ENCODE results near the gene SOX4. TPM values are rescaled to one million over a fixed set of nuclear protein-coding genes. Genes with fewer than 3 reads are reported as not detected.
A peak's percentile ranks its signal among the peaks of the same experiment; 100 is the strongest.

The SOX4 gene
- total and polyA plus RNA-seq, 2 donors: 6.3 to 71.0 TPM

DNA sequence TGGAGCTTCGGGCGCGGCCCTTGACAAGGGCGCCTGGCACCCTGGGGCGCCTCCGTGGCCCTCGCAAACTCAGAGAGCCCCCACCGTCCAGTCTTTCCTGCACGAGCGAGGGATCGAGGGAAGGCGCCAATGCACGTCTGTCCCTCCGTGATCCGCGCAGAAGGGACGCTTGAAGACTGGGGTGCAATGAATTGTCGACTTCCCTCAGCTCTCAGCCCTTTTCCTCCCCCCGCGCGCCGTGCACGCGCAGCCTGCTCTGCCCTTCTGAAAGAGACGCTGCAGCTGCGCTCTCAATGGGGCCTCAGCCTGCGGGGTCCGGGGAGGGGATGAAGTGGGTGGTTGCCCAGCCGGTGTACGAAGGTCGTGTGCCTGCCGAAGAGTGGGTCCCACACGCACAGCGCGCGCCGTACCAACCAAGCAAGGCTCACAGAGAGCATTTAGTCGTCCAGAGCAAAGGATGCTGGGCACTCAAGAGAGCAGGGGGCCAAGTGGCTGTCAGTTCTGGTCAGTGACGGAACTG, 5.5 kb upstream of the SOX4 start:
- Histone ChIP-seq H3K4me3 (ENCODE audit: low read depth, low read length) (peak overlapping the region; percentile 39), H3K36me3 (ENCODE audit: insufficient read depth) (no peaks in the 10 kb centered on the region), H3K4me1 (ENCODE audit: insufficient read depth) (no peaks in the 10 kb centered on the region), H3K27ac (ENCODE audit: low read depth) (peak overlapping the region; percentile 79)
- DNase-seq (ENCODE audit: extremely low spot score): peak; percentile 74
- WGBS: under 1% methylated on average over 39 of the region's 39 CpGs

DNA sequence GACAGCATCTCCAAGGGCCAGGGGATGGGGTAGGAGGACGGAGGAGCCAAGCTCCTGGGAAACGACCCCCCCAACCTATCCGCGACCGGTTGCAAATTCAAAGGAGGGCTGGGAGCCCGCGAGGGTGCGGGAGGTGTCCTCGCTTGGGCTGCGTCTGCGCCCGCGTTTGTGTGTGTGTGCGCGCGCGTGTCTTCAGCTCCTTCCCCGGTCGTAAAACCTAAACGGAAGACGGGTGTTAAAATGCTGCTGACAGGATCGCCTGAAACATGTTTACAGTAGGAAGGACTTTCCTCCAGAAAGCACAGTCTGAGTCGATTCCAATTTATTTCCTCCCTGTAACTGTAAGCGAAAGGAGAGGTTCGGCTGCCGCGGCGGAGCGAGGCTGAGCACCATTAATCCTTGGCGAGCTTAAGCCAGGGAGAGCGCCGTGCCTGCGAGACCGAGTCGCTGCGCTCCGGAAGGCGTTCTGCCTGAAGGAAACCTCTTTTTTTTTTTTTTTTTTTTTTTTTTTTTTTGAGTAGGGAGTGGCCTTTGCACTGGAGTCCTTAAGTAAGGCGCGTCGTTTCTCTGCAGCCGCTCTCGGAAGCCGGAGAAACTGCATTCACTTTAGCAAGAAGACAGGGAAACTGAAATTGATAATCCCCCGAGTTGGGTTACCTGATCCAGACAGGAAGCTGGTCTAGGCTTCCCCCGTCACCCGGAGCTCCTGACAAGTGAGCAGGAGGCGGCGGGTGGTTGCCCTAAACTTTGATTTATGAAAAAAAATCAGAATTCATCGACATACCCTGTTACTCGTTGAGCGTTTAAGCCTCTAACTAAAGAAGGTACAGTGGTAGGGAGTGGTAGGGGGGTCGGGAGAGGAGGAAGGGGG, 4.8 kb upstream of the SOX4 start:
- under 1% methylated on average over 53 of the region's 53 CpGs for WGBS

DNA sequence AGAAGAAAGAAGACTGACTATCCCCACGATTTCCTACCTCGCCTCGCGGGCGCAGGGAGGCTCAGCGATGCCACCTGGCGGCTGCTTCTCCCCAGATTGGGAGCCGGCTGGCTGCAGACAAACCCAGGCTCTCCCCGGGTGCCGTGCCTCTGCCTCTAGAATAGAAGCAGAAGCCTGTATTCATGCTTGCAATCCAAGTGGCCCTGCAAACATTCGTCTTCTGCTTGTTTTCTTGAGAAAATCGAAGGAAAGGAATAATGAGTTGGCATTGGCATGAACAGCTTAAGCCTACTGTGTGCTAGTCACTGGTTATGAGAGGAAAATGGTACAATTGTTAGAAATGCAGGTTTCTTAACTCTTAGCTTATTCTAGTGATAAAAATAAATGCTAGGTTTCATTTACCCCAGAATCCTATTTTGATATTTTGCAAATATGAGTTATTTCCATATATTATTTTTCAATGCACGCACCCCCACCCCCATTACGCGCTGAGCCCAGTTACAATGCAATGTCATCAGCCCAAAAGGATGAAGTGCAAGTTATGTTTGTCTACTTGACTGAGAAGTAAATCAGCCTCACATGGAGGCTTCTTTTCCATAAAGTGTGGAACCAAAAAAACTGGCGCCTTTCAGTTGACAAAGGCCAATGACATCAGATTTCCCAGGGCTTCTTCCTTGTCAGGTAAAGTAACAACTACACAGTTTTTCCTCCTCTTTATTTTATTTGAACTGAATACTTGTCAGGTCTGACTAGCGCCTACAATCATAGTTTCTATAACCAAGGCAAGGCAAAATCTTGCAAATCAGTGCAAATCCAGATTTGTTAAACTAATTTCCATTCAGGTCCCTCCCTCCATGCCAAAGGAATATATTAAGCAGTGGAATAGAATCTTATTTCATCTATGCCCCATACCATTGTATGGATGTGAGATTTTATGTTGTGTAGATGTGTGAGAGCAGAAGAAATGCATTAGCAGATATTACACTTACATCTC, 3.9 kb upstream of the SOX4 start:
- 29% methylated on average over 17 of the region's 17 CpGs for WGBS
- peak overlapping the region; percentile 39 for H3K4me3 ChIP-seq (ENCODE audit: low read depth, low read length)
- DNase-seq (ENCODE audit: extremely low spot score): peak; percentile 78
- H3K36me3 ChIP-seq (ENCODE audit: insufficient read depth): no peaks in the 10 kb centered on the region
- peak overlapping the region; percentile 78 for H3K27ac ChIP-seq (ENCODE audit: low read depth)
- no peaks in the 10 kb centered on the region for H3K4me1 ChIP-seq (ENCODE audit: insufficient read depth)

More for the DNA sequence above, 4.8 kb upstream of the SOX4 start:
- H3K27ac ChIP-seq (ENCODE audit: low read depth): peak overlapping the region; percentile 79
- H3K4me3 ChIP-seq (ENCODE audit: low read depth, low read length): peak overlapping the region; percentile 39
- peak; percentile 82 for DNase-seq (ENCODE audit: extremely low spot score)
- H3K4me1 ChIP-seq (ENCODE audit: insufficient read depth): no peaks in the 10 kb centered on the region
- no peaks in the 10 kb centered on the region for H3K36me3 ChIP-seq (ENCODE audit: insufficient read depth)

DNA sequence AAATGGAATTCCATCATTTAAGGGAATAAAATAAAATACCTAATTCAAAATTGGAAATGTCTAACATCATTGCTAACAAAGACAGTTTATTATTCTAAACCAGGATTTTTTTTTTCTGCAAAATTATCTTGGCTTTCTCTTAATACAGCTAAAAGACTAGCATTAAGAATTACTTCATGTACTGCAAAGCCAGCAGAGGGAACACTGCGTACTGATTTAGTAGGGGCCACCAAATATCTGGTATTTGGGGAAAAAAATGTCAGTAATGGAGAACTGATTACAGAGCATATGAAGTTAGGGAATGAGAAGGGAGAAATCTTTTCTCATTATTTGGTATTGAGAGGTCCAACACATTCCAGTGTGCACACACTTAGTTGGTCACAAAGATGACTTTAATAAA, 3.2 kb upstream of the SOX4 start:
- Histone ChIP-seq H3K4me1 (ENCODE audit: insufficient read depth) (no peaks in the 10 kb centered on the region), H3K27ac (ENCODE audit: low read depth) (no peak overlapping the region), H3K36me3 (ENCODE audit: insufficient read depth) (no peaks in the 10 kb centered on the region), H3K4me3 (ENCODE audit: low read depth, low read length) (no peak overlapping the region)
- no peak for DNase-seq (ENCODE audit: extremely low spot score)
- 88% methylated on average over 1 of the region's 1 CpG for WGBS

DNA sequence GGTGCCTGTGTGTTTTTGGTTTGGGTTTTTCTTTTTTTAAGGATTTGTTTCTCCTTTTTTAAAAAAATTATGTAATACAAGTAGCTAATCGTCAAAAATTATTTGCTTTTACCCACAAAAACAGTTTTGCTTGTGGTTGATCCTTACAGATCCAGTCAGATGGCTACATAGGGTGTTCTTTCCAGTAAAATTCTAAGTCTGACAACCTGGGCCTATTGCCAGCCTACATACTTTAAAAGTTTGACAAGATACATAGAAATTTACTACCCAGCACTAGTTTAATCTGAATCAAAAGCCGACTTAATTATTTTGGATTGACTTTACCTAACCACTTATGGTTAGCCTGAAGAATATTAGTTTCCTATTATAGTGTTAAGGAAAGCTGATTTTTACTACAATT, 2.1 kb upstream of the SOX4 start:
- H3K4me3 ChIP-seq (ENCODE audit: low read depth, low read length): no peak overlapping the region
- no peak overlapping the region for H3K27ac ChIP-seq (ENCODE audit: low read depth)
- WGBS: 84% methylated on average over 2 of the region's 2 CpGs
- H3K36me3 ChIP-seq (ENCODE audit: insufficient read depth): no peaks in the 10 kb centered on the region
- no peak for DNase-seq (ENCODE audit: extremely low spot score)
- H3K4me1 ChIP-seq (ENCODE audit: insufficient read depth): no peaks in the 10 kb centered on the region

DNA sequence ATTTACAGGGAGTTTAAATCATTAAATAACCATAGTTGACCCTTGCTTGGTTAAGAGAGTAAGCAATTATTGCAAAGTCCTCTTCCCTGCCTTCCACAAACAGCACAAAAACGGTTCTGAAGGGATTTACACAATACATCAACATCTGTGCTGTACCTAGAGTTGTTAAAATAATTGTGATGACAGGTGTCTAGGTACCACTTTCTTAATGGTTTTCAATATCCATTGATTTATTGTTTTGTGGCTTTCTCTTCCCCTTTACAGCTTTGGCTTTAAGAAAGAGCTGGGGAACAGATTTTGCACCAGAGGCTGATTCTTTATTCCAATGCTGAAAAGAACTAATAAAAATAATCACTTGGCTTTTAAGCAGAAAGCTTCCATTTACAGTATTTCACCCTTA, 598 bp upstream of the SOX4 start:
- no peak overlapping the region for H3K27ac ChIP-seq (ENCODE audit: low read depth)
- no peaks in the 10 kb centered on the region for H3K4me1 ChIP-seq (ENCODE audit: insufficient read depth)
- no peaks in the 10 kb centered on the region for H3K36me3 ChIP-seq (ENCODE audit: insufficient read depth)
- WGBS: 8% methylated on average over 1 of the region's 1 CpG
- no peak for DNase-seq (ENCODE audit: extremely low spot score)
- H3K4me3 ChIP-seq (ENCODE audit: low read depth, low read length): peak overlapping the region; percentile 79

DNA sequence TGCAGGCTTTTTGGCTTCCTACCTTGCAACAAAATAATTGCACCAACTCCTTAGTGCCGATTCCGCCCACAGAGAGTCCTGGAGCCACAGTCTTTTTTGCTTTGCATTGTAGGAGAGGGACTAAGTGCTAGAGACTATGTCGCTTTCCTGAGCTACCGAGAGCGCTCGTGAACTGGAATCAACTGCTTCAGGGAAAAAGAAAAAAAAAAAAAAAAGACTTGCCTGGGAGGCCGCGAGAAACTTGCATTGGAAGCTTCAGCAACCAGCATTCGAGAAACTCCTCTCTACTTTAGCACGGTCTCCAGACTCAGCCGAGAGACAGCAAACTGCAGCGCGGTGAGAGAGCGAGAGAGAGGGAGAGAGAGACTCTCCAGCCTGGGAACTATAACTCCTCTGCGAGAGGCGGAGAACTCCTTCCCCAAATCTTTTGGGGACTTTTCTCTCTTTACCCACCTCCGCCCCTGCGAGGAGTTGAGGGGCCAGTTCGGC, 420 bp downstream of the SOX4 start:
- Histone ChIP-seq H3K27ac (ENCODE audit: low read depth) (peak overlapping the region; percentile 90), H3K36me3 (ENCODE audit: insufficient read depth) (no peaks in the 10 kb centered on the region), H3K4me1 (ENCODE audit: insufficient read depth) (no peaks in the 10 kb centered on the region), H3K4me3 (ENCODE audit: low read depth, low read length) (peak overlapping the region; percentile 79)
- WGBS: under 1% methylated on average over 19 of the region's 19 CpGs
- no peak for DNase-seq (ENCODE audit: extremely low spot score)

DNA sequence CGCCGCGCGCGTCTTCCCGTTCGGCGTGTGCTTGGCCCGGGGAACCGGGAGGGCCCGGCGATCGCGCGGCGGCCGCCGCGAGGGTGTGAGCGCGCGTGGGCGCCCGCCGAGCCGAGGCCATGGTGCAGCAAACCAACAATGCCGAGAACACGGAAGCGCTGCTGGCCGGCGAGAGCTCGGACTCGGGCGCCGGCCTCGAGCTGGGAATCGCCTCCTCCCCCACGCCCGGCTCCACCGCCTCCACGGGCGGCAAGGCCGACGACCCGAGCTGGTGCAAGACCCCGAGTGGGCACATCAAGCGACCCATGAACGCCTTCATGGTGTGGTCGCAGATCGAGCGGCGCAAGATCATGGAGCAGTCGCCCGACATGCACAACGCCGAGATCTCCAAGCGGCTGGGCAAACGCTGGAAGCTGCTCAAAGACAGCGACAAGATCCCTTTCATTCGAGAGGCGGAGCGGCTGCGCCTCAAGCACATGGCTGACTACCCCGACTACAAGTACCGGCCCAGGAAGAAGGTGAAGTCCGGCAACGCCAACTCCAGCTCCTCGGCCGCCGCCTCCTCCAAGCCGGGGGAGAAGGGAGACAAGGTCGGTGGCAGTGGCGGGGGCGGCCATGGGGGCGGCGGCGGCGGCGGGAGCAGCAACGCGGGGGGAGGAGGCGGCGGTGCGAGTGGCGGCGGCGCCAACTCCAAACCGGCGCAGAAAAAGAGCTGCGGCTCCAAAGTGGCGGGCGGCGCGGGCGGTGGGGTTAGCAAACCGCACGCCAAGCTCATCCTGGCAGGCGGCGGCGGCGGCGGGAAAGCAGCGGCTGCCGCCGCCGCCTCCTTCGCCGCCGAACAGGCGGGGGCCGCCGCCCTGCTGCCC, 1.1 kb downstream of the SOX4 start:
- H3K36me3 ChIP-seq (ENCODE audit: insufficient read depth): no peaks in the 10 kb centered on the region
- peak overlapping the region; percentile 79 for H3K4me3 ChIP-seq (ENCODE audit: low read depth, low read length)
- DNase-seq (ENCODE audit: extremely low spot score): no peak
- H3K27ac ChIP-seq (ENCODE audit: low read depth): peak overlapping the region; percentile 90
- H3K4me1 ChIP-seq (ENCODE audit: insufficient read depth): no peaks in the 10 kb centered on the region
- under 1% methylated on average over 110 of the region's 112 CpGs for WGBS

DNA sequence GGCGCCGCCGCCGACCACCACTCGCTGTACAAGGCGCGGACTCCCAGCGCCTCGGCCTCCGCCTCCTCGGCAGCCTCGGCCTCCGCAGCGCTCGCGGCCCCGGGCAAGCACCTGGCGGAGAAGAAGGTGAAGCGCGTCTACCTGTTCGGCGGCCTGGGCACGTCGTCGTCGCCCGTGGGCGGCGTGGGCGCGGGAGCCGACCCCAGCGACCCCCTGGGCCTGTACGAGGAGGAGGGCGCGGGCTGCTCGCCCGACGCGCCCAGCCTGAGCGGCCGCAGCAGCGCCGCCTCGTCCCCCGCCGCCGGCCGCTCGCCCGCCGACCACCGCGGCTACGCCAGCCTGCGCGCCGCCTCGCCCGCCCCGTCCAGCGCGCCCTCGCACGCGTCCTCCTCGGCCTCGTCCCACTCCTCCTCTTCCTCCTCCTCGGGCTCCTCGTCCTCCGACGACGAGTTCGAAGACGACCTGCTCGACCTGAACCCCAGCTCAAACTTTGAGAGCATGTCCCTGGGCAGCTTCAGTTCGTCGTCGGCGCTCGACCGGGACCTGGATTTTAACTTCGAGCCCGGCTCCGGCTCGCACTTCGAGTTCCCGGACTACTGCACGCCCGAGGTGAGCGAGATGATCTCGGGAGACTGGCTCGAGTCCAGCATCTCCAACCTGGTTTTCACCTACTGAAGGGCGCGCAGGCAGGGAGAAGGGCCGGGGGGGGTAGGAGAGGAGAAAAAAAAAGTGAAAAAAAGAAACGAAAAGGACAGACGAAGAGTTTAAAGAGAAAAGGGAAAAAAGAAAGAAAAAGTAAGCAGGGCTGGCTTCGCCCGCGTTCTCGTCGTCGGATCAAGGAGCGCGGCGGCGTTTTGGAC, 2.0 kb downstream of the SOX4 start:
- DNase-seq (ENCODE audit: extremely low spot score): no peak
- WGBS: under 1% methylated on average over 108 of the region's 108 CpGs
- no peaks in the 10 kb centered on the region for H3K36me3 ChIP-seq (ENCODE audit: insufficient read depth)

DNA sequence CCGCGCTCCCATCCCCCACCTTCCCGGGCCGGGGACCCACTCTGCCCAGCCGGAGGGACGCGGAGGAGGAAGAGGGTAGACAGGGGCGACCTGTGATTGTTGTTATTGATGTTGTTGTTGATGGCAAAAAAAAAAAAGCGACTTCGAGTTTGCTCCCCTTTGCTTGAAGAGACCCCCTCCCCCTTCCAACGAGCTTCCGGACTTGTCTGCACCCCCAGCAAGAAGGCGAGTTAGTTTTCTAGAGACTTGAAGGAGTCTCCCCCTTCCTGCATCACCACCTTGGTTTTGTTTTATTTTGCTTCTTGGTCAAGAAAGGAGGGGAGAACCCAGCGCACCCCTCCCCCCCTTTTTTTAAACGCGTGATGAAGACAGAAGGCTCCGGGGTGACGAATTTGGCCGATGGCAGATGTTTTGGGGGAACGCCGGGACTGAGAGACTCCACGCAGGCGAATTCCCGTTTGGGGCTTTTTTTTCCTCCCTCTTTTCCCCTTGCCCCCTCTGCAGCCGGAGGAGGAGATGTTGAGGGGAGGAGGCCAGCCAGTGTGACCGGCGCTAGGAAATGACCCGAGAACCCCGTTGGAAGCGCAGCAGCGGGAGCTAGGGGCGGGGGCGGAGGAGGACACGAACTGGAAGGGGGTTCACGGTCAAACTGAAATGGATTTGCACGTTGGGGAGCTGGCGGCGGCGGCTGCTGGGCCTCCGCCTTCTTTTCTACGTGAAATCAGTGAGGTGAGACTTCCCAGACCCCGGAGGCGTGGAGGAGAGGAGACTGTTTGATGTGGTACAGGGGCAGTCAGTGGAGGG, 2.8 kb downstream of the SOX4 start:
- under 1% methylated on average over 43 of the region's 43 CpGs for WGBS
- Histone ChIP-seq H3K4me3 (ENCODE audit: low read depth, low read length) (peak overlapping the region; percentile 79), H3K4me1 (ENCODE audit: insufficient read depth) (no peaks in the 10 kb centered on the region), H3K27ac (ENCODE audit: low read depth) (peak overlapping the region; percentile 24), H3K36me3 (ENCODE audit: insufficient read depth) (no peaks in the 10 kb centered on the region)
- DNase-seq (ENCODE audit: extremely low spot score): no peak

More for the DNA sequence above, 2.0 kb downstream of the SOX4 start:
- H3K4me1 ChIP-seq (ENCODE audit: insufficient read depth): no peaks in the 10 kb centered on the region
- peak overlapping the region; percentile 90 for H3K27ac ChIP-seq (ENCODE audit: low read depth)
- H3K4me3 ChIP-seq (ENCODE audit: low read depth, low read length): peak overlapping the region; percentile 79

DNA sequence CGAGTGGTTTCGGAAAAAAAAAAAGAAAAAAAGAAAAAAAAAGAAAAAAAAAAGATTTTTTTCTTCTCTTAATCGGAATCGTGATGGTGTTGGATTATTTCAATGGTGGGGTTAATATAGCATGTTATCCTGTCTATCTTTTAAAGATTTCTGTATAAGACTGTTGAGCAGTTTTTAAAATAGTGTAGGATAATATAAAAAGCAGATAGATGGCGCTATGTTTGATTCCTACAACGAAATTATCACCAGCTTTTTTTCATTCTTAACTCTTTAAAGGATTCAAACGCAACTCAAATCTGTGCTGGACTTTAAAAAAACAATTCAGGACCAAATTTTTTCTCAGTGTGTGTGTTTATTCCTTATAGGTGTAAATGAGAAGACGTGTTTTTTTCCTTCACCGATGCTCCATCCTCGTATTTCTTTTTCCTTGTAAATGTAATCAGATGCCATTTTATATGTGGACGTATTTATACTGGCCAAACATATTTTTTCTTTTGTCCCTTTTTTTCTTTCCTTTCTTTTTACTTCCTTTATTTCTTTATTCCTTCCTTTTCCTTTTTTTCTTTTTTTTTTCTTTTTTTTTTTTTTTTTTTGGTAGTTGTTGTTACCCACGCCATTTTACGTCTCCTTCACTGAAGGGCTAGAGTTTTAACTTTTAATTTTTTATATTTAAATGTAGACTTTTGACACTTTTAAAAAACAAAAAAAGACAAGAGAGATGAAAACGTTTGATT, 3.6 kb downstream of the SOX4 start:
- WGBS: 4% methylated on average over 14 of the region's 14 CpGs
- no peaks in the 10 kb centered on the region for H3K4me1 ChIP-seq (ENCODE audit: insufficient read depth)
- DNase-seq (ENCODE audit: extremely low spot score): no peak

More for the DNA sequence above, 3.6 kb downstream of the SOX4 start:
- no peaks in the 10 kb centered on the region for H3K36me3 ChIP-seq (ENCODE audit: insufficient read depth)
- H3K27ac ChIP-seq (ENCODE audit: low read depth): no peak overlapping the region
- peak overlapping the region; percentile 79 for H3K4me3 ChIP-seq (ENCODE audit: low read depth, low read length)

Measured in urinary bladder (tissue), 4 donors.